ENCODE data around the gene GPR183.
A peak's percentile ranks its signal among the peaks of the same experiment; 100 is the strongest.

GPR183 gene

GRCh38 chr13:99269627-99270241 is 37.5 kb downstream of the GPR183 start:
- Histone ChIP-seq H3K79me2 (ENCODE audit: insufficient read depth, low read length) (peaks cover 61% of the 10 kb centered on the region; the same call in 1 of the 2 replicates), H4K20me1 (ENCODE audit: insufficient read depth, low read length, poor library complexity, severe bottlenecking) (peaks cover 17% of the 10 kb centered on the region), H3K9ac (ENCODE audit: low read depth, low read length, poor library complexity, severe bottlenecking) (no peak overlapping the region), H3K4me3 (ENCODE audit: low read length, poor library complexity, severe bottlenecking) (no peak overlapping the region), H3K27me3 (ENCODE audit: insufficient read depth, low read length, poor library complexity, severe bottlenecking) (no peaks in the 10 kb centered on the region), H3F3A (ENCODE audit: low read depth) (peaks cover under 1% of the 10 kb centered on the region; the same call in 1 of the 2 replicates), H3K36me3 (ENCODE audit: insufficient read depth, low read length) (peaks cover 16% of the 10 kb centered on the region; the same call in 1 of the 2 replicates), H3K4me1 (ENCODE audit: insufficient read depth, low read length, poor library complexity, severe bottlenecking) (peaks cover 13% of the 10 kb centered on the region), H2AFZ (ENCODE audit: low read length) (no peak overlapping the region), H3K4me2 (ENCODE audit: low read depth, low read length, poor library complexity, severe bottlenecking) (no peak overlapping the region), H3K9me3 (ENCODE audit: insufficient read depth, low read depth, low read length) (no peaks in the 10 kb centered on the region), H3K9me2 (replicated peaks; ENCODE audit: low read depth, low read length) (no peaks in the 10 kb centered on the region)
- TF ChIP-seq EZH2phosphoT487 (IDR thresholded peaks at IDR 0.05; ENCODE audit: borderline replicate concordance) (no peak), CTCF (conservative IDR thresholded peaks at IDR 0.05; ENCODE audit: low read length) (peak; percentile 86)

- peaks cover 16% of the 10 kb centered on the region for H4K20me1 ChIP-seq (ENCODE audit: insufficient read depth, low read length, poor library complexity, severe bottlenecking)
Measured at GRCh38 chr13:99268822-99269221, 38.4 kb downstream of the GPR183 start.

GRCh38 chr13:99267927-99268326 is 39.3 kb downstream of the GPR183 start:
- no peak overlapping the region for H3K9ac ChIP-seq (ENCODE audit: low read depth, low read length, poor library complexity, severe bottlenecking)
- no peak overlapping the region for H3K4me3 ChIP-seq (ENCODE audit: low read length, poor library complexity, severe bottlenecking)
- no peaks in the 10 kb centered on the region for H3K9me3 ChIP-seq (ENCODE audit: insufficient read depth, low read depth, low read length)
- H3F3A ChIP-seq (ENCODE audit: low read depth), result no peaks in the 10 kb centered on the region
- H3K4me2 ChIP-seq (ENCODE audit: low read depth, low read length, poor library complexity, severe bottlenecking), result no peak overlapping the region
- peaks cover 18% of the 10 kb centered on the region for H4K20me1 ChIP-seq (ENCODE audit: insufficient read depth, low read length, poor library complexity, severe bottlenecking)
- H3K27me3 ChIP-seq (ENCODE audit: insufficient read depth, low read length, poor library complexity, severe bottlenecking), result no peaks in the 10 kb centered on the region
- no peak overlapping the region for H2AFZ ChIP-seq (ENCODE audit: low read length)
- TF ChIP-seq CTCF (conservative IDR thresholded peaks at IDR 0.05; ENCODE audit: low read length), result no peak
- TF ChIP-seq EZH2phosphoT487 (IDR thresholded peaks at IDR 0.05; ENCODE audit: borderline replicate concordance), result no peak
- no peaks in the 10 kb centered on the region for H3K9me2 ChIP-seq (replicated peaks; ENCODE audit: low read depth, low read length)
- H3K36me3 ChIP-seq (ENCODE audit: insufficient read depth, low read length), result peaks cover 18% of the 10 kb centered on the region; the same call in 1 of the 2 replicates
- H3K79me2 ChIP-seq (ENCODE audit: insufficient read depth, low read length), result peaks cover 60% of the 10 kb centered on the region; the same call in 1 of the 2 replicates
- H3K4me1 ChIP-seq (ENCODE audit: insufficient read depth, low read length, poor library complexity, severe bottlenecking), result peaks cover 23% of the 10 kb centered on the region

More at GRCh38 chr13:99268822-99269221, 38.4 kb downstream of the GPR183 start:
- Histone ChIP-seq H3K9me3 (ENCODE audit: insufficient read depth, low read depth, low read length) (no peaks in the 10 kb centered on the region), H3K4me1 (ENCODE audit: insufficient read depth, low read length, poor library complexity, severe bottlenecking) (peaks cover 15% of the 10 kb centered on the region), H3K4me2 (ENCODE audit: low read depth, low read length, poor library complexity, severe bottlenecking) (no peak overlapping the region), H3F3A (ENCODE audit: low read depth) (no peaks in the 10 kb centered on the region), H3K79me2 (ENCODE audit: insufficient read depth, low read length) (peaks cover 61% of the 10 kb centered on the region; the same call in 1 of the 2 replicates), H3K4me3 (ENCODE audit: low read length, poor library complexity, severe bottlenecking) (no peak overlapping the region), H2AFZ (ENCODE audit: low read length) (no peak overlapping the region), H3K27me3 (ENCODE audit: insufficient read depth, low read length, poor library complexity, severe bottlenecking) (no peaks in the 10 kb centered on the region), H3K36me3 (ENCODE audit: insufficient read depth, low read length) (peaks cover 18% of the 10 kb centered on the region; the same call in 1 of the 2 replicates), H3K9me2 (replicated peaks; ENCODE audit: low read depth, low read length) (no peaks in the 10 kb centered on the region), H3K9ac (ENCODE audit: low read depth, low read length, poor library complexity, severe bottlenecking) (no peak overlapping the region)
- TF ChIP-seq CTCF (conservative IDR thresholded peaks at IDR 0.05; ENCODE audit: low read length), result no peak
- TF ChIP-seq EZH2phosphoT487 (IDR thresholded peaks at IDR 0.05; ENCODE audit: borderline replicate concordance), result no peak

Data from Loucy (cell line).